Measurements from ENCODE around the gene NAV2. TPM values are rescaled to one million over a fixed set of nuclear protein-coding genes. Genes with fewer than 3 reads are reported as not detected.

Gene NAV2
- polyA plus RNA-seq, 3 donors: not detected

DNA sequence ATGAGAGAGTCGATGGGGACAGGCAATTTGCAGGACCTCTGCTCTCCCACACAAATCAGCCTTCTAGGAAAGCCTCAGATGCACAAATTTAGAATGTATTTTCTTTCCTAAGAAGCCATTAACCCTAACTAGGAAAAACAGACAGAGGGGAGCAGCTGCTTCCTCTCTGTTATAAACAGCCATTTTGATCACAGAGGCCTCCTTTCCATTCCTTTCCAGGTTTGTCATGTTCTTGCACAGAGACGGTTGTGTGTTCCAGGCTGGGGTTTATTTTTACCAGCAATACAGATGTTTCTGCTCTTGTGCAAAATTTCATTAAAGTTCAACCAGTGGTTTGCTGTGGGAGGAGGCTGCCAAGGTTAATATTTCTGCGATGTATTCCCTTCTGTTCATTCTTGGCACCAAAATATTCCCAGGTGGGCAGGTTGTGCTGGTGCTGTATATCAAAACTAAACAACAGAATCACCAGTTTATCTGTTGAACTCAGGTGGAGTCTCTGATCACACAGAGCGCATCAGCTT is 90.2 kb downstream of the NAV2 start:
- TF ChIP-seq, protein P1, sequence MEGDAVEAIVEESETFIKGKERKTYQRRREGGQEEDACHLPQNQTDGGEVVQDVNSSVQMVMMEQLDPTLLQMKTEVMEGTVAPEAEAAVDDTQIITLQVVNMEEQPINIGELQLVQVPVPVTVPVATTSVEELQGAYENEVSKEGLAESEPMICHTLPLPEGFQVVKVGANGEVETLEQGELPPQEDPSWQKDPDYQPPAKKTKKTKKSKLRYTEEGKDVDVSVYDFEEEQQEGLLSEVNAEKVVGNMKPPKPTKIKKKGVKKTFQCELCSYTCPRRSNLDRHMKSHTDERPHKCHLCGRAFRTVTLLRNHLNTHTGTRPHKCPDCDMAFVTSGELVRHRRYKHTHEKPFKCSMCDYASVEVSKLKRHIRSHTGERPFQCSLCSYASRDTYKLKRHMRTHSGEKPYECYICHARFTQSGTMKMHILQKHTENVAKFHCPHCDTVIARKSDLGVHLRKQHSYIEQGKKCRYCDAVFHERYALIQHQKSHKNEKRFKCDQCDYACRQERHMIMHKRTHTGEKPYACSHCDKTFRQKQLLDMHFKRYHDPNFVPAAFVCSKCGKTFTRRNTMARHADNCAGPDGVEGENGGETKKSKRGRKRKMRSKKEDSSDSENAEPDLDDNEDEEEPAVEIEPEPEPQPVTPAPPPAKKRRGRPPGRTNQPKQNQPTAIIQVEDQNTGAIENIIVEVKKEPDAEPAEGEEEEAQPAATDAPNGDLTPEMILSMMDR (IDR thresholded peaks at IDR 0.05): no peak
- intact Hi-C loops (cut with micrococcal nuclease): no loop called here

DNA sequence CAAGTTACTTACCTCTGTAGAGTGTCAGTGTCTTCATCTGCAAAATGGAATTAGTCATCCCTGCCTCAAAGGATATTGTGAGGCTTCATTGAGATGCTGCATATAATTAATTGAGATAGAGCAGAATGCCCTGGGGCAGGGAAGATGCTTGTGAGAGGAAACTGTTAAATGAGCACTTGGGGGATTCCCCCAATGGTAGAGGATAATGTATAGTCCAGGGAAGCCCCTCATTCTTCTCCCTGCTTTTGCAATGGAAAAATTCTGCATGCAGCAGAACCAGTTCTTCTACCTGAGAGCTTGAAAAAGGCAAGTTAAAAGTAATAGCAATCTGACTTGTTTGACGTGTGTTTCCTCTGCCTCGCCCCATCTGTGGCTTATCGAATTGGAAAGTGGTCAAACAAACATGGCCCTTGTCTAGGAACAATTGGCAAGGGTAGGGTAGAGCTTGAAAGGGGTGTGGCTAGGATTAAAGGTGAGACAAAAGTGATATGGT is 90.9 kb downstream of the NAV2 start:
- no peak for DNase-seq
- no peak overlapping the region for H3K27ac Mint-ChIP-seq
- H3K36me3 Mint-ChIP-seq: no peaks in the 10 kb centered on the region
- Histone ChIP-seq H3K4me1 (ENCODE audit: control insufficient read depth in 1 of 2, insufficient read depth in 2 of 2, low read length in 2 of 2) (no peaks in the 10 kb centered on the region), H3K4me2 (replicated peaks; ENCODE audit: extremely low read depth, low read length, poor library complexity, severe bottlenecking) (no peak overlapping the region), H2AFZ (ENCODE audit: insufficient read depth, low read depth, low read length, poor library complexity, severe bottlenecking) (no peak overlapping the region), H3K79me2 (ENCODE audit: insufficient read depth, low read length) (no peaks in the 10 kb centered on the region), H3K27ac (ENCODE audit: low read depth in 1 of 2, low read length in 2 of 2) (no peak overlapping the region), H4K20me1 (ENCODE audit: insufficient read depth, low read length) (no peaks in the 10 kb centered on the region), H3K36me3 (replicated peaks in 1 of 2; ENCODE audit: control insufficient read depth in 1 of 2, insufficient read depth in 2 of 2, low read length in 2 of 2) (no peaks in the 10 kb centered on the region), H3K9me3 (replicated peaks in 1 of 2; ENCODE audit: control insufficient read depth in 1 of 2, insufficient read depth in 1 of 2, low read length in 2 of 2) (no peaks in the 10 kb centered on the region), H3K4me3 (replicated peaks in 1 of 3; ENCODE audit: low read depth in 2 of 3, low read length in 3 of 3) (no peak overlapping the region), H3K27me3 (ENCODE audit: control insufficient read depth in 2 of 2, insufficient read depth in 2 of 2, low read length in 2 of 2) (no peaks in the 10 kb centered on the region), H3K9ac (ENCODE audit: insufficient read depth, low read length, poor library complexity, severe bottlenecking) (no peak overlapping the region)
- no peak overlapping the region for H3K4me3 Mint-ChIP-seq
- no peaks in the 10 kb centered on the region for H3K4me1 Mint-ChIP-seq
- peaks cover 0 to 5% (median 2%) of the 10 kb centered on the region in 3 donors for H3K27me3 Mint-ChIP-seq (ENCODE audit: low read depth in 3 of 3)
- WGBS (ENCODE audit: insufficient coverage): 92% methylated on average over 3 of the region's 3 CpGs
- peaks cover 0 to 1% (median 0%) of the 10 kb centered on the region in 7 donors for H3K9me3 Mint-ChIP-seq
- intact Hi-C loops (cut with micrococcal nuclease): no loop called here
- TF ChIP-seq, protein P1 (IDR thresholded peaks at IDR 0.05): no peak

More for the DNA sequence above, 90.2 kb downstream of the NAV2 start:
- no peak overlapping the region for H3K4me3 Mint-ChIP-seq
- H3K27me3 Mint-ChIP-seq (ENCODE audit: low read depth in 3 of 3): peaks cover 0 to 5% (median 2%) of the 10 kb centered on the region in 3 donors
- no peaks in the 10 kb centered on the region for H3K9me3 Mint-ChIP-seq
- no peak overlapping the region for H3K27ac Mint-ChIP-seq
- no peaks in the 10 kb centered on the region for H3K36me3 Mint-ChIP-seq
- no peak overlapping the region for H3K27ac ChIP-seq (ENCODE audit: low read depth in 1 of 2, low read length in 2 of 2)
- no peak overlapping the region for H3K4me3 ChIP-seq (replicated peaks in 1 of 3; ENCODE audit: low read depth in 2 of 3, low read length in 3 of 3)
- no peaks in the 10 kb centered on the region for H3K4me1 Mint-ChIP-seq
- H3K79me2 ChIP-seq (ENCODE audit: insufficient read depth, low read length): no peaks in the 10 kb centered on the region
- no peak overlapping the region for H3K4me2 ChIP-seq (replicated peaks; ENCODE audit: extremely low read depth, low read length, poor library complexity, severe bottlenecking)
- no peaks in the 10 kb centered on the region for H3K36me3 ChIP-seq (replicated peaks in 1 of 2; ENCODE audit: control insufficient read depth in 1 of 2, insufficient read depth in 2 of 2, low read length in 2 of 2)
- H3K9me3 ChIP-seq (replicated peaks in 1 of 2; ENCODE audit: control insufficient read depth in 1 of 2, insufficient read depth in 1 of 2, low read length in 2 of 2): no peaks in the 10 kb centered on the region
- 92% methylated on average over 1 of the region's 4 CpGs for WGBS (ENCODE audit: insufficient coverage)
- no peaks in the 10 kb centered on the region for H3K4me1 ChIP-seq (ENCODE audit: control insufficient read depth in 1 of 2, insufficient read depth in 2 of 2, low read length in 2 of 2)
- no peaks in the 10 kb centered on the region for H4K20me1 ChIP-seq (ENCODE audit: insufficient read depth, low read length)
- H2AFZ ChIP-seq (ENCODE audit: insufficient read depth, low read depth, low read length, poor library complexity, severe bottlenecking): no peak overlapping the region
- no peaks in the 10 kb centered on the region for H3K27me3 ChIP-seq (ENCODE audit: control insufficient read depth in 2 of 2, insufficient read depth in 2 of 2, low read length in 2 of 2)
- H3K9ac ChIP-seq (ENCODE audit: insufficient read depth, low read length, poor library complexity, severe bottlenecking): no peak overlapping the region
- no peak for DNase-seq

All from CD14-positive monocyte (primary cell).